NB4 (cell line): ENCODE measurements around the gene TNFRSF25.

Experiments
- CTCF ChIP-seq: IDR thresholded peaks from one replicate; pipeline ENCODE4 v1.5.1; 2012; ENCODE audit warnings: low read depth, low read length
- MAX ChIP-seq: IDR thresholded peaks from 2 replicates; pipeline ENCODE4 v1.6.1; 2011; ENCODE audit warnings: low read depth, low read length
- MYC ChIP-seq: IDR thresholded peaks from 2 replicates; pipeline ENCODE4 v1.6.1; 2011; ENCODE audit warnings: low read depth, low read length
- POLR2A ChIP-seq: IDR thresholded peaks from 2 replicates; pipeline ENCODE4 v1.6.1; 2011; ENCODE audit warnings: mild to moderate bottlenecking; ENCODE audit not compliant: insufficient read length; ENCODE audit errors: extremely low read depth

DNA sequence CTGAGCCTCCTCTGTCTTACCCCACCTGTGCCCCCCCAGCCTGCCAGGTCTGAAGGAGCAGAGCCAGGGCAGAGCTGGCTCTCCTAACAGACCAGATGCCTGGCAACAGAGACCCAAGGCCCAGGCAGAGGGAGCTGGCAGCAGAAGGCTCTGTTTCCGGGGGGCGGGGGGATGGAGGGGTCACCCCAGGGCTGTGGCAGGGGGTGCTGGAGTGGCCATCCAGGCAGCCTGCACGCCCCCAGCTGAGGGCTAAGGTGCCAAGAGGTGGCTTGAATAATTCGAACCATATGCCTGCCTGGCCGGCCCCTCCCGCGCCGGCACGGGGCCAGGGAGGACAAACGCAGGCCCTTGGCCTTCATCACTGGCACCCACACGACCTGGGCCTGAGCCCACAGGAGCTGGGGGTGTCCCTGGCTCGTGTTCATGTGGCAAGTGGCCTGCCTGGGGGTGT lies 41.5 kb upstream of the TNFRSF25 start:
- TF ChIP-seq CTCF, result no peak
- no peak for TF ChIP-seq POLR2A
- TF ChIP-seq MYC, result no peak
- TF ChIP-seq MAX, result no peak
